NT2/D1 (cell line): ENCODE results near the gene EFCC1.
A peak's percentile ranks its signal among the peaks of the same experiment; 100 is the strongest.
"Not testable (repeated sequence)": the region's sequence is repeated elsewhere in the genome, so short reads cannot be mapped to it uniquely, and the experiment has no call there.

ENCODE experiments used
- DNase-seq: peaks from one replicate; pipeline ENCODE4 v3.0.0-alpha.2; 2011; ENCODE audit warnings: low read depth, low spot score
- H3K27me3 ChIP-seq: 2 replicates; pipeline ENCODE4 v1.6.0; 2011; ENCODE audit warnings: mild to moderate bottlenecking; ENCODE audit not compliant: insufficient read length, insufficient read depth
- H3K36me3 ChIP-seq: 2 replicates; pipeline ENCODE4 v1.6.1; 2011; ENCODE audit warnings: mild to moderate bottlenecking, low read length, mixed read lengths; ENCODE audit not compliant: insufficient read depth, insufficient read length
- H3K4me1 ChIP-seq: 2 replicates; pipeline ENCODE4 v1.5.1; 2011; ENCODE audit not compliant: insufficient read depth, insufficient read length
- H3K4me3 ChIP-seq: 2 replicates; pipeline ENCODE4 v1.5.1; 2011; ENCODE audit warnings: low read depth; ENCODE audit not compliant: insufficient read length
- H3K9ac ChIP-seq: 2 replicates; pipeline ENCODE4 v1.6.0; 2011; ENCODE audit warnings: low read depth; ENCODE audit not compliant: insufficient read length
- H3K9me3 ChIP-seq: 2 replicates; pipeline ENCODE4 v1.5.1; 2011; ENCODE audit warnings: mild to moderate bottlenecking, low read length; ENCODE audit not compliant: insufficient read depth
- SUZ12 ChIP-seq: IDR thresholded peaks from 2 replicates; pipeline ENCODE4 v1.6.1; 2011; ENCODE audit not compliant: insufficient read length, insufficient read depth; ENCODE audit errors: extremely low read depth
- YY1 ChIP-seq: IDR thresholded peaks from 2 replicates; pipeline ENCODE4 v1.6.1; 2011; ENCODE audit not compliant: insufficient read length, insufficient read depth
- ZNF274 ChIP-seq: IDR thresholded peaks from 2 replicates; pipeline ENCODE4 v1.6.1; 2011; ENCODE audit warnings: mild to moderate bottlenecking, low read depth, low read length

EFCC1 gene

GRCh38 chr3:129061023-129061887 is 60.2 kb downstream of the EFCC1 start:
- no peak for DNase-seq
- no peak for TF ChIP-seq ZNF274
- TF ChIP-seq SUZ12, result no peak
- no peak for TF ChIP-seq YY1
- no peaks in the 10 kb centered on the region for H3K36me3 ChIP-seq
- H3K9me3 ChIP-seq, result no peaks in the 10 kb centered on the region
- peaks cover 20% of the 10 kb centered on the region for H3K4me1 ChIP-seq
- no peak overlapping the region for H3K4me3 ChIP-seq
- H3K27me3 ChIP-seq, result no peaks in the 10 kb centered on the region
- H3K9ac ChIP-seq, result no peak overlapping the region

DNA sequence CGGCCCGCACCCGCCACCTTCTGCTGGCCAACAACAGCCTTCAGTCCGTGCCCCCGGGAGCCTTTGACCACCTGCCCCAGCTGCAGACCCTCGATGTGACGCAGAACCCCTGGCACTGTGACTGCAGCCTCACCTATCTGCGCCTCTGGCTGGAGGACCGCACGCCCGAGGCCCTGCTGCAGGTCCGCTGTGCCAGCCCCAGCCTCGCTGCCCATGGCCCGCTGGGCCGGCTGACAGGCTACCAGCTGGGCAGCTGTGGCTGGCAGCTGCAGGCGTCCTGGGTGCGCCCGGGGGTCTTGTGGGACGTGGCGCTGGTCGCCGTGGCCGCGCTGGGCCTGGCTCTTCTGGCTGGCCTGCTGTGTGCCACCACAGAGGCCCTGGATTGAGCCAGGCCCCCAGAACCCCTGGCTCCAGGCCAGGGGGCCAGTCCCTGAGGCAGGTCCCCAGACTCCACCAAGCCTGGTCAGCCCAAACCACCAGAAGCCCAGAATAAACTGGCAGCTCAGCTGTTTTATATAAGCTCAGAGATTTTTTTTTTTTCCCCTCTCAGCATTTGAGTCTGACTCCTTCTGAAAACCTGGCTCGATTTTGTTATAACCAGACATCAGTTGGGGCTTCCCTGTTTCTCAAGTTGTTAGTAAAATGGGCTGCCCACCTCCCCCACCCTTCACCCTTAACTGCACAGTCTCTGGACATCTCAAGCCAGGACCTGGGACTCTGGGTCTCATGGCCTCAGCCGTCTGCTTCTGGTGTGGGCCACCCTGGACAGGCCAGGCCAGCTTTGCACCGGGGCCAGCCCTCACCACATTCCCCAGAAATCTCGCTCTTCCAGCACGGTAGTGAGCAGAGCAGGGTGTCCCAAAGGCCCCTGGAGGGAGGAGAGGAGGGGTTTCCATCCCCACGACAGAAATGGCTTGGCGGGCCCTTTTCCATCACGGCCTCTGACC is 61.1 kb downstream of the EFCC1 start:
- TF ChIP-seq SUZ12 (no peak), YY1 (no peak), ZNF274 (no peak)
- H3K9ac ChIP-seq, result peak overlapping the region; percentile 6
- no peak overlapping the region for H3K4me3 ChIP-seq
- no peak for DNase-seq
- peaks cover 15% of the 10 kb centered on the region for H3K4me1 ChIP-seq
- no peaks in the 10 kb centered on the region for H3K36me3 ChIP-seq
- H3K27me3 ChIP-seq, result no peaks in the 10 kb centered on the region
- H3K9me3 ChIP-seq, result no peaks in the 10 kb centered on the region

- H3K4me1 ChIP-seq, result peaks cover 15% of the 10 kb centered on the region
- no peaks in the 10 kb centered on the region for H3K9me3 ChIP-seq
- H3K27me3 ChIP-seq, result no peaks in the 10 kb centered on the region
- no peak for TF ChIP-seq YY1
- TF ChIP-seq ZNF274, result no peak
- no peak for TF ChIP-seq SUZ12
- no peaks in the 10 kb centered on the region for H3K36me3 ChIP-seq
- no peak for DNase-seq
- H3K9ac ChIP-seq, result no peak overlapping the region
- no peak overlapping the region for H3K4me3 ChIP-seq
Observed at GRCh38 chr3:129063091-129063640, 62.1 kb downstream of the EFCC1 start.

DNA sequence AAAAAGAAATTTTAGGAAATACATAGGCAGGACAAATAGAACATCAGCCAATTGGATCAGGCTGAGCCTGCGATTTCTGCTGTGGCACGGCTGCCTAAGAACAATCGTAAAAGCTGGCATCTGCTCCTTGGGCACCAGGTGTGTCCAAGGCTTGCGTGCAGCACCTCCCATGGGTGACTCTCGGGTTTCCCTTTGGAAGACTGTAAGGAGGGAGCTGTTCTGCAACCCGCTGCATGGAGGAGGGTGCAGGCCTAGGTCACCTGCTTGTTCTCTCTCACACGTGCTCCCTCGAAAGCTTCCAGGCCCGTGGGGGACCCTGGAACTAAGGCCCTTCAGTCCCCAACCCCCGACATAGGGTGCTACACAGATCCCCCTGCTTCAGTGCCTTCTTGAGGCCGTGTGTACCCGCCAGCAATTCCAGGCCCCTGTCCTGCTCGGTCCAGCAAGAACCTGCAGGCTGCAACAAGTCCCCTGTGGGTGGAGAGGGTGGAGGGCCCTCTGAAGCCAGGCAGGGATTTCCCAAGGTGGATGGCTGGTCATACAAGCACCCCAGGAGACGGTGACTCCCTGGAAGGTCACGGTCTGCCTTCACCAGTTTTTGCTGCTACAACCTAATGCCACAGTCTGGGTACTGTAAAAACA is 62.9 kb downstream of the EFCC1 start:
- DNase-seq, result no peak
- no peak overlapping the region for H3K9ac ChIP-seq

GRCh38 chr3:129065016-129065719 is 64.1 kb downstream of the EFCC1 start:
- TF ChIP-seq YY1 (no peak), ZNF274 (no peak), SUZ12 (no peak)

More for the DNA sequence above, 62.9 kb downstream of the EFCC1 start:
- Histone ChIP-seq H3K4me3 (no peak overlapping the region), H3K27me3 (no peaks in the 10 kb centered on the region), H3K36me3 (no peaks in the 10 kb centered on the region), H3K9me3 (no peaks in the 10 kb centered on the region; the same call in 1 of the 2 replicates), H3K4me1 (peaks cover 15% of the 10 kb centered on the region)
- TF ChIP-seq ZNF274, result no peak

GRCh38 chr3:129065720-129066073 is 64.6 kb downstream of the EFCC1 start:
- no peaks in the 10 kb centered on the region for H3K36me3 ChIP-seq
- DNase-seq, result no peak
- no peak overlapping the region for H3K4me3 ChIP-seq
- TF ChIP-seq SUZ12, result no peak
- TF ChIP-seq YY1, result no peak
- TF ChIP-seq ZNF274, result no peak
- H3K4me1 ChIP-seq, result peaks cover 8% of the 10 kb centered on the region
- H3K27me3 ChIP-seq, result no peaks in the 10 kb centered on the region
- H3K9me3 ChIP-seq, result no peaks in the 10 kb centered on the region; the same call in 1 of the 2 replicates
- H3K9ac ChIP-seq, result no peak overlapping the region

More at GRCh38 chr3:129065016-129065719, 64.1 kb downstream of the EFCC1 start:
- DNase-seq, result no peak
- Histone ChIP-seq H3K4me1 (peaks cover 9% of the 10 kb centered on the region), H3K36me3 (no peaks in the 10 kb centered on the region), H3K9ac (no peak overlapping the region), H3K4me3 (no peak overlapping the region), H3K27me3 (no peaks in the 10 kb centered on the region), H3K9me3 (no peaks in the 10 kb centered on the region; the same call in 1 of the 2 replicates)

DNA sequence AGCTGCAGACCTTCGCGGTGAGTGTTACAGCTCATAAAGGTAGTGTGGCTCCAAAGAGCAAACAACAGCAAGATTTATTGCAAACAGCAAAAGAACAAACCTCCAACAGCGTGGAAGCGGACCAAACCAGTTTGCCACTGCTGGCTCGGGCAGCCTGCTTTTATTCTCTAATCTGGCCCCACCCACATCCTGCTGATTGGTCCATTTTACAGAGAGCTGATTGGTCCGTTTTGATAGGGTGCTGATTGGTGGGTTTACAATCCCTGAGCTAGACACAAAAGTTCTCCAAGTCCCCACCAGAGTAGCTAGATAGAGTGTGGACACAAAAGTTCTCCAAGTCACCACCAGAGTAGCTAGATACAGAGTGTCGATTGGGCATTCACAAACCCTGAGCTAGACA is 66.6 kb downstream of the EFCC1 start:
- H3K36me3 ChIP-seq, H3K9ac ChIP-seq, H3K4me3 ChIP-seq, DNase-seq, H3K4me1 ChIP-seq, H3K9me3 ChIP-seq, H3K27me3 ChIP-seq: not testable (repeated sequence)
